H1 (cell line): ENCODE results near the gene PHF14. TPM values are rescaled to one million over a fixed set of nuclear protein-coding genes. Genes with fewer than 3 reads are reported as not detected.

Experiments used
- HDAC2 ChIP-seq, 2 experiments: fragments of 300-600 bp in 1 of 2; sonication (generic) in 1 of 2; IDR thresholded peaks; 2 replicates each; pipeline ENCODE4 v1.6.1; 2011 to 2012; ENCODE audit warnings: low read depth in 2 of 2, low read length in 2 of 2, mild to moderate bottlenecking in 2 of 2, moderate library complexity in 2 of 2, borderline replicate concordance in 1 of 2, inconsistent platforms in 1 of 2
- MAFK ChIP-seq: IDR thresholded peaks from 2 replicates; pipeline ENCODE4 v1.6.1; 2012; ENCODE audit warnings: low read depth, mild to moderate bottlenecking, improper control_type of control experiment, low read length
- NANOG ChIP-seq: IDR thresholded peaks from 2 replicates; pipeline ENCODE4 v1.6.1; 2011; ENCODE audit warnings: low read length, low read depth, mild to moderate bottlenecking, inconsistent platforms; ENCODE audit not compliant: insufficient read depth, poor library complexity, severe bottlenecking
- RBBP5 ChIP-seq: IDR thresholded peaks from 2 replicates; pipeline ENCODE4 v1.7.1; 2012; ENCODE audit warnings: low read depth, mild to moderate bottlenecking, inconsistent platforms, low read length, moderate library complexity, borderline replicate concordance
- RXRA ChIP-seq: IDR thresholded peaks from 2 replicates; pipeline ENCODE4 v1.6.1; 2011; ENCODE audit warnings: low read depth, mild to moderate bottlenecking, low read length, moderate library complexity; ENCODE audit not compliant: insufficient read depth
- SIX5 ChIP-seq: IDR thresholded peaks from 2 replicates; pipeline ENCODE4 v1.6.1; 2011; ENCODE audit warnings: mild to moderate bottlenecking, low read depth, low read length
- YY1 ChIP-seq: IDR thresholded peaks from 2 replicates; pipeline ENCODE4 v1.6.1; 2011; ENCODE audit warnings: low read depth, mild to moderate bottlenecking, low read length
- polyA plus RNA-seq, 7 experiments: library from polyadenylated mRNA; depleted of rRNA in 3 of 7; stranded (reverse) in 5 of 7; unstranded in 2 of 7; fragments of >200 nt in 5 of 7; fragments of 200-250 nt in 2 of 7; gene quantifications; 1 replicate in 5 of 7; 2 replicates in 1 of 7; 4 replicates in 1 of 7; pipeline versions ENCODE4 v1.2.1 to v1.2.3, GENCODE V29; 2011 to 2013; ENCODE audit warnings: missing spikeins in 2 of 7, mixed read lengths in 2 of 7
- total RNA-seq: library from RNA; stranded (reverse); fragmentation: NEBNext Ultra II Directional; extraction: Animal tissue kit (Norgen Biotek cat#: 25700); gene quantifications from 2 replicates; pipeline ENCODE4 v1.2.1, GENCODE V29; 2021
- TF ChIP-seq, protein P1 (sequence below): fragments of 300-600 bp; sonication (generic); IDR thresholded peaks from 2 replicates; pipeline ENCODE4 v1.7.1; 2012; ENCODE audit warnings: low read length, moderate library complexity, mild to moderate bottlenecking, inconsistent platforms; ENCODE audit not compliant: insufficient replicate concordance

PHF14 gene
- total and polyA plus RNA-seq, 2 of the 8 experiments (the other 6 are each of a cell fraction or from before 2014, with no cell fraction given) = 17.9 to 70.6 TPM

DNA sequence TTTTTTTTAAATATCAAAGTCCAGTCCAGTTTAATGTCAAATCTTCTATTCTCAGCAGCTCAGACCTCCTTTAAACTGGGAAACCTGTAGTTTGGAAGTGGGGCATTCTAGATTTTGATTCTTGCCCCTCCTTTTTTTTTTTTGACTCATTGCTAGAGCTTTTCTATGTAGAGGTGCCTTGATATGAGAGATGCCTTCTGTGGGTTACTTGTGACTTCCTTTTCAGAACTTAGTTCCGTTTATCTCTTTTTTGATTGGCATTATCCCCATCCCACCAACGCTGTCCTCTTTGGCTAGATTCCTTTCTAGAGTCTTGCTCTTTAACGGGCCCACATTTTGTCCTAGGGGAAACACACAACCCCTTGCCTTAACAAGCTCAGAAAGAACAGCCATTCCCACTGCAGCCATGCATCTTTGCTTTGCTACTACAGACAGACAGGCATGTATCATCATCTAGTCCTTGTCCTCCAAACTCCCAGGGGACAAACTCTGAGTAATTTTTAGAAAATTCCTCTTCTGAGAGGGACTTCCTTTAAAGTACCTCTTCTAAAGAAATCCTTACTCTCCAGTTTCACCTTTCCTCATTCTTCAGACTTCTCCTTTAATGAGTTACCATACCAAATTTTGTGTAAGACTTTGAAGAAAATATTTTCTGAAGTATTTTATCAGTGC is 153.6 kb downstream of the PHF14 start (continued):
- TF ChIP-seq RBBP5 (no peak), NANOG (no peak), HDAC2 (IDR thresholded peaks at IDR 0.05; ENCODE audit: borderline replicate concordance in 1 of 2, low read depth in 2 of 2, low read length in 2 of 2) (no peak), SIX5 (no peak), MAFK (no peak), YY1 (no peak), RXRA (no peak)
- TF ChIP-seq, protein P1, sequence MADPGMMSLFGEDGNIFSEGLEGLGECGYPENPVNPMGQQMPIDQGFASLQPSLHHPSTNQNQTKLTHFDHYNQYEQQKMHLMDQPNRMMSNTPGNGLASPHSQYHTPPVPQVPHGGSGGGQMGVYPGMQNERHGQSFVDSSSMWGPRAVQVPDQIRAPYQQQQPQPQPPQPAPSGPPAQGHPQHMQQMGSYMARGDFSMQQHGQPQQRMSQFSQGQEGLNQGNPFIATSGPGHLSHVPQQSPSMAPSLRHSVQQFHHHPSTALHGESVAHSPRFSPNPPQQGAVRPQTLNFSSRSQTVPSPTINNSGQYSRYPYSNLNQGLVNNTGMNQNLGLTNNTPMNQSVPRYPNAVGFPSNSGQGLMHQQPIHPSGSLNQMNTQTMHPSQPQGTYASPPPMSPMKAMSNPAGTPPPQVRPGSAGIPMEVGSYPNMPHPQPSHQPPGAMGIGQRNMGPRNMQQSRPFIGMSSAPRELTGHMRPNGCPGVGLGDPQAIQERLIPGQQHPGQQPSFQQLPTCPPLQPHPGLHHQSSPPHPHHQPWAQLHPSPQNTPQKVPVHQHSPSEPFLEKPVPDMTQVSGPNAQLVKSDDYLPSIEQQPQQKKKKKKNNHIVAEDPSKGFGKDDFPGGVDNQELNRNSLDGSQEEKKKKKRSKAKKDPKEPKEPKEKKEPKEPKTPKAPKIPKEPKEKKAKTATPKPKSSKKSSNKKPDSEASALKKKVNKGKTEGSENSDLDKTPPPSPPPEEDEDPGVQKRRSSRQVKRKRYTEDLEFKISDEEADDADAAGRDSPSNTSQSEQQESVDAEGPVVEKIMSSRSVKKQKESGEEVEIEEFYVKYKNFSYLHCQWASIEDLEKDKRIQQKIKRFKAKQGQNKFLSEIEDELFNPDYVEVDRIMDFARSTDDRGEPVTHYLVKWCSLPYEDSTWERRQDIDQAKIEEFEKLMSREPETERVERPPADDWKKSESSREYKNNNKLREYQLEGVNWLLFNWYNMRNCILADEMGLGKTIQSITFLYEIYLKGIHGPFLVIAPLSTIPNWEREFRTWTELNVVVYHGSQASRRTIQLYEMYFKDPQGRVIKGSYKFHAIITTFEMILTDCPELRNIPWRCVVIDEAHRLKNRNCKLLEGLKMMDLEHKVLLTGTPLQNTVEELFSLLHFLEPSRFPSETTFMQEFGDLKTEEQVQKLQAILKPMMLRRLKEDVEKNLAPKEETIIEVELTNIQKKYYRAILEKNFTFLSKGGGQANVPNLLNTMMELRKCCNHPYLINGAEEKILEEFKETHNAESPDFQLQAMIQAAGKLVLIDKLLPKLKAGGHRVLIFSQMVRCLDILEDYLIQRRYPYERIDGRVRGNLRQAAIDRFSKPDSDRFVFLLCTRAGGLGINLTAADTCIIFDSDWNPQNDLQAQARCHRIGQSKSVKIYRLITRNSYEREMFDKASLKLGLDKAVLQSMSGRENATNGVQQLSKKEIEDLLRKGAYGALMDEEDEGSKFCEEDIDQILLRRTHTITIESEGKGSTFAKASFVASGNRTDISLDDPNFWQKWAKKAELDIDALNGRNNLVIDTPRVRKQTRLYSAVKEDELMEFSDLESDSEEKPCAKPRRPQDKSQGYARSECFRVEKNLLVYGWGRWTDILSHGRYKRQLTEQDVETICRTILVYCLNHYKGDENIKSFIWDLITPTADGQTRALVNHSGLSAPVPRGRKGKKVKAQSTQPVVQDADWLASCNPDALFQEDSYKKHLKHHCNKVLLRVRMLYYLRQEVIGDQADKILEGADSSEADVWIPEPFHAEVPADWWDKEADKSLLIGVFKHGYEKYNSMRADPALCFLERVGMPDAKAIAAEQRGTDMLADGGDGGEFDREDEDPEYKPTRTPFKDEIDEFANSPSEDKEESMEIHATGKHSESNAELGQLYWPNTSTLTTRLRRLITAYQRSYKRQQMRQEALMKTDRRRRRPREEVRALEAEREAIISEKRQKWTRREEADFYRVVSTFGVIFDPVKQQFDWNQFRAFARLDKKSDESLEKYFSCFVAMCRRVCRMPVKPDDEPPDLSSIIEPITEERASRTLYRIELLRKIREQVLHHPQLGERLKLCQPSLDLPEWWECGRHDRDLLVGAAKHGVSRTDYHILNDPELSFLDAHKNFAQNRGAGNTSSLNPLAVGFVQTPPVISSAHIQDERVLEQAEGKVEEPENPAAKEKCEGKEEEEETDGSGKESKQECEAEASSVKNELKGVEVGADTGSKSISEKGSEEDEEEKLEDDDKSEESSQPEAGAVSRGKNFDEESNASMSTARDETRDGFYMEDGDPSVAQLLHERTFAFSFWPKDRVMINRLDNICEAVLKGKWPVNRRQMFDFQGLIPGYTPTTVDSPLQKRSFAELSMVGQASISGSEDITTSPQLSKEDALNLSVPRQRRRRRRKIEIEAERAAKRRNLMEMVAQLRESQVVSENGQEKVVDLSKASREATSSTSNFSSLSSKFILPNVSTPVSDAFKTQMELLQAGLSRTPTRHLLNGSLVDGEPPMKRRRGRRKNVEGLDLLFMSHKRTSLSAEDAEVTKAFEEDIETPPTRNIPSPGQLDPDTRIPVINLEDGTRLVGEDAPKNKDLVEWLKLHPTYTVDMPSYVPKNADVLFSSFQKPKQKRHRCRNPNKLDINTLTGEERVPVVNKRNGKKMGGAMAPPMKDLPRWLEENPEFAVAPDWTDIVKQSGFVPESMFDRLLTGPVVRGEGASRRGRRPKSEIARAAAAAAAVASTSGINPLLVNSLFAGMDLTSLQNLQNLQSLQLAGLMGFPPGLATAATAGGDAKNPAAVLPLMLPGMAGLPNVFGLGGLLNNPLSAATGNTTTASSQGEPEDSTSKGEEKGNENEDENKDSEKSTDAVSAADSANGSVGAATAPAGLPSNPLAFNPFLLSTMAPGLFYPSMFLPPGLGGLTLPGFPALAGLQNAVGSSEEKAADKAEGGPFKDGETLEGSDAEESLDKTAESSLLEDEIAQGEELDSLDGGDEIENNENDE = no peak
- TF ChIP-seq, all 59 proteins: peak for 0
